Central memory CD8-positive, alpha-beta T cell (primary cell): ENCODE data around the gene NPC2.
A peak's percentile ranks its signal among the peaks of the same experiment; 100 is the strongest.

Source experiments
- ATAC-seq: fragments of 150-1000 bp; cut with Tn5 transposase; replicated peaks from 2 replicates; pipeline ENCODE4 v1.10.0; 2022; ENCODE audit warnings: mild to moderate bottlenecking, moderate FRiP score, moderate number of reproducible peaks; ENCODE audit not compliant: poor library complexity, severe bottlenecking; ENCODE audit errors: extremely low read depth
- DNase-seq, 2 donors: peaks; one replicate each; pipeline ENCODE4 v3.0.0; 2021; ENCODE audit warnings: low spot score in 2 of 2
- H3K27ac Mint-ChIP-seq: one replicate; pipeline ENCODE4 v1.8.0; 2022; ENCODE audit warnings: low read depth, mild to moderate bottlenecking, moderate library complexity, mixed read lengths
- H3K27me3 Mint-ChIP-seq: one replicate; pipeline ENCODE4 v1.8.0; 2022; ENCODE audit warnings: mixed read lengths
- H3K36me3 Mint-ChIP-seq: one replicate; pipeline ENCODE4 v1.8.0; 2022; ENCODE audit warnings: mild to moderate bottlenecking, moderate library complexity, mixed read lengths; ENCODE audit not compliant: insufficient read depth
- H3K4me1 Mint-ChIP-seq: one replicate; pipeline ENCODE4 v1.8.0; 2022; ENCODE audit warnings: mixed read lengths
- H3K4me3 Mint-ChIP-seq: one replicate; pipeline ENCODE4 v1.8.0; 2022; ENCODE audit warnings: mild to moderate bottlenecking, moderate library complexity, mixed read lengths
- H3K9me3 Mint-ChIP-seq: one replicate; pipeline ENCODE4 v1.8.0; 2022; ENCODE audit warnings: mixed read lengths

The NPC2 gene

DNA sequence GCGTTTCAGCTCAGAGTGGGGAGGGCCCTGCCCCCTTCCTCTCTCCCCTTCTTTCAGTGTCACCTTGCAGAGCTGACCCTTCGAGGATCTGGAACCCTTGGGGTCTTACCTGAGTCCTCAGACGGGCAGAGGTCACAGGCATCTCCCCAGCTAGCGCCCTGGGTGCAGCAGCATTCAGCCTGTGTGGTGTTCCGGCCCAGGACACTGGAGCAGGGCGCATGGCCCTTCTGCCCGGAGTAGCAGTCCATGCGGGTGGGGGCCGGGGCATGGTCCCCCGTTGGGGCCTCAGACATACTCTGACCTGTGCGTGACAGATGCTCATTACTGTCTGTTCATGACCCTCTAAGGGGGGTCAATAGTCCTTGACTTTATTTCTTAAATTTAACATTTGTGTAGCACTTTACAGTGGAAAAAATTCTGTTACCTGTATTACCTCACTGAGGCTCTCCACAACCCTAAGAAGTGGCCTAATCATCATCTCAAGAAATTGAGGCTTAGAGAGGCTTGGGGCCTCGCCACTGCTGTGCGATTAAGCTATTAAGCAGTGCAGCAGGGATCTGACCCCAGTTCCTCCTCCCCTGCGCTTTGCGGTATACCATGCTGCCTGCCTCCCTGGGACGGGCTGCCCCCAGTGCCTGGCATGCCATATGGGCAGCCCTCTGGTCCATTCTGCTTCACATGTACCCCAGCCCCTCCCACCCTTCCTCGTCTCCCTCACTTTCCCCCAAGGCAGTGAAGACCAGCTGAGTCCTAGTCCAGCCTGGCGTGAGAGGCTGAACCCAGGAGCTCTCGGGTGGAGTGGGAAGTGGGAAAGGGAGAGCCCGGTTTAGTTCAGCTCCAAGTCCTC is 12.0 kb upstream of the NPC2 start:
- ATAC-seq (no peak), DNase-seq (no peak)
- Mint-ChIP-seq H3K4me1 (peaks cover 6% of the 10 kb centered on the region), H3K4me3 (no peak overlapping the region), H3K9me3 (no peaks in the 10 kb centered on the region), H3K36me3 (no peaks in the 10 kb centered on the region), H3K27ac (no peak overlapping the region), H3K27me3 (peaks cover 6% of the 10 kb centered on the region)

DNA sequence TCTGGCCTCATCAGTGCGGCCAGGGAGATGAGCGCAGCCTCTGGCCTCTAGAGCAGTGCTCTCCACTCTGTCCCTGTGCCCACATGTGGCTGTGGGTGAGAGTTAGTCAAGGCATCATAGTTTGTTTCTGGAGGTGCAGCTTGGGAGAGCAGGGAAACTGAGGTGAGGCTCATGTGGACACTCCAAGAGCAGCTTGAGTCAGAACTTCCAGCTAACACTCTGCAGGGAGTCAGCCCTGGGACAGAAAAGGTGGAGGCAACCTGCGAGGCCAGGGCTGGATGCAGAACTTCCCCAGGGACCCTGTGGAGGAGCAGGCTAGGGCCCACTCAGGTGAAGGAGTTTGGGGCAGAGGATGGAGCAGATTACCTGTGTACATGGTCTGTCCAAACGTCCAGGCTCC is 11.3 kb upstream of the NPC2 start:
- H3K27ac Mint-ChIP-seq = no peak overlapping the region
- H3K4me3 Mint-ChIP-seq = no peak overlapping the region
- H3K27me3 Mint-ChIP-seq = peaks cover 2% of the 10 kb centered on the region
- peaks cover 6% of the 10 kb centered on the region for H3K4me1 Mint-ChIP-seq
- ATAC-seq = no peak
- no peaks in the 10 kb centered on the region for H3K36me3 Mint-ChIP-seq
- no peaks in the 10 kb centered on the region for H3K9me3 Mint-ChIP-seq
- DNase-seq = no peak

DNA sequence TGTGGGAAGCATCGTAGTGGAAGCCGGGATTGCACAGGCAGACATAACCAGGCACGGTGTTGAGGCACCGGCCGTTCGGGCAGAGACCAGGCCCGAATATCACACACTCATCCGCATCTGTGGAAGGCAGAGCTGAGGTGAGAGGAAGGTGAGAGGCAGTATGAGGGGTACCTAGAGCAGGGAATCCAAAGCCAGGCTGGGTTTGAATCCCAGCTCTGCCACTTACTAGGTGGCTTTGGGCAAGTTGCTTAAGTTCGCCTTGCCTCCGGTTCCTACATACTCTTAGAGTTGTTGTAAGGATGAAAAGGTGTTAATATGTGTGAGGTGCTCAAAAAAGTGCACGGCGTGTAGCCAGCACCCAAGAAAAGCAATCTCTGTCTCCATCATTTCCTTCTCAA is 10.8 kb upstream of the NPC2 start:
- no peak for DNase-seq
- Mint-ChIP-seq H3K4me1 (peaks cover 6% of the 10 kb centered on the region), H3K27ac (no peak overlapping the region), H3K4me3 (no peak overlapping the region), H3K36me3 (no peaks in the 10 kb centered on the region), H3K9me3 (no peaks in the 10 kb centered on the region), H3K27me3 (no peaks in the 10 kb centered on the region)
- no peak for ATAC-seq

DNA sequence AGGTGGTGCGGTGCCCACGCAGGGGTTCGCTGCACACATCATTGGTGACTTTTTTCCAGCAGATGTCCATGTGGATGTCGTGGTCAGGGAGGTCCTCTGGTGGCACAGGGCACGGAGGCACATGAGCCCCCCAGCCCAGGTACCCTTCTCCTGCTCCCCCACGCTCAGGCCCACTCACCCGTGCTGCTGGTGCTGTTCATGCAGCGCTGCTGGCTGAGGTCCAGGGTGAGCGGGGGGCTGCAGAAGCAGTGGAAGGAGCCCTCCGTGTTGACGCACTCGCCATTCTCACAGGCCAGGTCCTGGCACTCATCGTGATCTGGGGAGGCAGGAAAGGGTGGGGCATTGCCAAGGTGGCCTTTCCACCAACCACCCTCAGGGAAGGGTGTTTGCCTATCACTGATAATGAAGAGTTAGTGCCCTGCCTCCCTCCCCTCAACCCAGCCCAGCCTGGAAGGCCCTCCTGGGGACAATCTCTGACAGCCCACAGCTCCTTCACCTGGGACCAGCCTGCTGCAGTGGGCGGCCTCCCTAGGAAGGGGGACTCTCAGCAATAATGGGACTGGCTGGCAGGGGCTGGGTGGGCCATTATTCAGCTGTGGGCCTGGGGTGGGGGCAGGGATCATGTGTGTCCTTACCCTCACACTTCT is 10.3 kb upstream of the NPC2 start:
- no peak overlapping the region for H3K4me3 Mint-ChIP-seq
- H3K36me3 Mint-ChIP-seq = peaks cover 1% of the 10 kb centered on the region
- H3K27ac Mint-ChIP-seq = no peak overlapping the region
- ATAC-seq = no peak
- H3K9me3 Mint-ChIP-seq = no peaks in the 10 kb centered on the region
- no peaks in the 10 kb centered on the region for H3K27me3 Mint-ChIP-seq
- DNase-seq = no peak
- peaks cover 6% of the 10 kb centered on the region for H3K4me1 Mint-ChIP-seq

DNA sequence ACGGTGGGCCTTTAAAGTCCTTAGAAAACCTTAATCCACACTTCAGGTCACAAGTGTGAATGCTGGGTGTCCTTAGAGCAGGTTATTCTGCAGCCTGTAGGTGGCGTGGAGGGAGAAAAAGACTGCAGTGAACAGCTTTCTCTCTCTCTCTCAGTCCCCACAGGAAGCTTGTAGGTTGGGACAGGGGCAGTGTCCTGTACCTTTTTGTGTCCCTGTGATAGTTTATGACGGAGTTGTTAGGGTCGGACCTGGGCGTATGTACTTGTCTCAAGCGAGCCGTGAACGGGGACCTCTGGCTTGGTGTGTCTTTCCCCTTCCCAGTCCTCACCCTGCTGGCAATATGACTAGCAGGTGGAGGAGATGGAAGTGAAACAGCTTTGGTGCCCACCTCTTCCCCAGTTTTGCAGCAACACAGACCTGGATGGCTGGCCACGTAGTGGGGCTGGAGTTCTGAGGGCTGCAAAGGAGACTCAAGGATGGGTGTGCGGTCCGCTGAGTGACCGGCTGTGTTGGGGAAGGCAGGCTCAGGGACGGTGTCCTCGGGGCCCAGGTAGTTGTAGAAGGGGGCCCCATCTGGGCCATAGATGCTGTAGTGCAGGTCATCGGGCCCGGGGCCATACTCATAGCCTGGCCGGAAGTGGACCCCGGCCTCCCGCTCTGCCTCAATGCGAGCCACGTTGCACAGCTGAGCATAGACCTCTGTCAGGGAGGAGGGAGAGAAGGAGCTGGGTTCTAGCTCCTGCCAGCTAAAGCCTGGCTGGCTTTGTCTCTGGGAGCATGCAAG is 9.3 kb upstream of the NPC2 start:
- Mint-ChIP-seq H3K4me3 (no peak overlapping the region), H3K27me3 (no peaks in the 10 kb centered on the region), H3K36me3 (peaks cover 4% of the 10 kb centered on the region), H3K9me3 (no peaks in the 10 kb centered on the region), H3K4me1 (peaks cover 6% of the 10 kb centered on the region), H3K27ac (no peak overlapping the region)
- ATAC-seq (no peak), DNase-seq (no peak)

DNA sequence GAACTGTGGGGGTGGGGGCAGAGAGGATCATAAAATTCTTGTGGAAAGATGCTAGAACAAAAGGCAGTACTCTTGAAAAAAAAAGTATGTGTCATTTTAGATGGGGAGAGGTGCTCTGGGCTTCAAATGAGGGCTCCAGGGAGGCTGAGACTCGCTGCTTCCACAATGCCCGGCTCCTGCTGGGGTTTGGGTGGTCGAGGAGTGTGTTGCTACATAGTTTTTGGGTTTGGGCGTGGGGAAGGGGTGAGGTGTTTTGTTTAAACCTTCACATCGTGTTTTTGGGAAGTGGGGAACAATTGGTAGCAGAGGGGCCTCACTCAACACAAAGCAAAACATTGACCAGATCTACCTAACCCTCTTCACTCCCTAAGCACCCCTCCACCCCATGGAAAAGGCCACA is 8.6 kb upstream of the NPC2 start:
- DNase-seq = no peak
- H3K4me1 Mint-ChIP-seq = peaks cover 6% of the 10 kb centered on the region
- H3K9me3 Mint-ChIP-seq = no peaks in the 10 kb centered on the region
- H3K27ac Mint-ChIP-seq = no peak overlapping the region
- H3K36me3 Mint-ChIP-seq = peaks cover 4% of the 10 kb centered on the region
- ATAC-seq = no peak
- H3K27me3 Mint-ChIP-seq = no peaks in the 10 kb centered on the region
- no peak overlapping the region for H3K4me3 Mint-ChIP-seq

DNA sequence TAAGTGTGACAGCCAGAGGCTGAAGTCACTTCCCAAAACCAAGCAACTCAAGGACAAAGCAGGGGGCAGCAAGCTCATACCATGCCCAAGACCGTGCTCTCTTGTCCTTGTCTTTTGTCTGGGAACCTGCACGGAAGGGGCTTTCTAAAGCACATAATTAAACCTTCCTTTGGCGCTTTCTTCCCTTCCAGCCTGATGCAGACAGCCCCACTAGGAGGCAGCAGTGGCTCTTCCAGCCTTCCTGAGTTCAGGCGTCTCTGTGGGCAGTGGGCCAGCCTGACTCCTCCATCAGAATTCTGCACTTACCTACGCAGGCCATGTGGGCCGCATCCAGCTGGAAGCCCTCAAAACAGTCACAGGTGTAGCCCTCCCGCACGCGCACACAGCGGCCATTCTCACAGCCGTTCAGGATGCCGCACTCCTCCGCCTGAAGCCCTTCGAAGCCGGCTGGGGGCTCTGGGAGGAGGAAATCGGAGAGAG is 8.1 kb upstream of the NPC2 start:
- Mint-ChIP-seq H3K4me1 (peaks cover 6% of the 10 kb centered on the region), H3K27me3 (no peaks in the 10 kb centered on the region), H3K27ac (no peak overlapping the region), H3K4me3 (no peak overlapping the region), H3K36me3 (peaks cover 5% of the 10 kb centered on the region), H3K9me3 (no peaks in the 10 kb centered on the region)
- ATAC-seq = no peak
- no peak for DNase-seq

DNA sequence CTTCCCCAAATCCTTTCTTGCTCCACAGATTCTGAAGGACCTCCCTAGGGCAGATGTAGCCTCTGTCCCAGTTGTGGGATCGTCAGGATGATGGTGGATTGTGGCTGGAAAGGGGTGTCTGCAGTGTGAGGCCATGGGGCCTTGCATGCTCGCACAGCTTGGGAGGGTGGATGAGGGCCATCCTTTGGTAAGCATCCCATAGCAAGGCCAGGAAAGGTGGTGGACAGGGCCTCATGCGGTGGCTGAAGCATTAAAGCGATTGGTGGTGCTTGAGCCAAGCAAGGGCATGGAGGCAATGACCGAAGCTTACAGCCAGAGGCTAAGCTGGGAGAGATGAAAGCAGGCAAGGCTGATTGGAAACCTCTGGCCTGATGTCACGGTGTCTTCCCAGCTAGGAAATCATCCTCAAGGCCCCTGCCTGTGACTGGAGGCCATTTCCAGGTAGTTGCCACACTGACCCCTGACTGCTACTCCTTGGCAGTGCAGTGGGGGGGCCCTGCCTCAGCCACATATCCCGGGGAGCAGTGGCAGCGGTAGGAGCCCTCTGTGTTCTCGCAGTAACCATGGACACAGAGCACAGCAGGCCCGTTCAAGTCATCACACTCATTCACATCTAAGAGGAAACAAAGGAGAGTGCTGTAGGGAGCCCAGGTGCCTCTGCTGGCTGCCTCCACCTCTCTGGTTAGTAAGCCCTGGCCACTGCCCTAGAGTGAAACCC is 7.5 kb upstream of the NPC2 start:
- H3K4me3 Mint-ChIP-seq = no peak overlapping the region
- H3K4me1 Mint-ChIP-seq = peaks cover 6% of the 10 kb centered on the region
- peaks cover 5% of the 10 kb centered on the region for H3K36me3 Mint-ChIP-seq
- H3K27me3 Mint-ChIP-seq = no peaks in the 10 kb centered on the region
- DNase-seq = no peak
- no peak for ATAC-seq
- H3K9me3 Mint-ChIP-seq = no peaks in the 10 kb centered on the region
- no peak overlapping the region for H3K27ac Mint-ChIP-seq

DNA sequence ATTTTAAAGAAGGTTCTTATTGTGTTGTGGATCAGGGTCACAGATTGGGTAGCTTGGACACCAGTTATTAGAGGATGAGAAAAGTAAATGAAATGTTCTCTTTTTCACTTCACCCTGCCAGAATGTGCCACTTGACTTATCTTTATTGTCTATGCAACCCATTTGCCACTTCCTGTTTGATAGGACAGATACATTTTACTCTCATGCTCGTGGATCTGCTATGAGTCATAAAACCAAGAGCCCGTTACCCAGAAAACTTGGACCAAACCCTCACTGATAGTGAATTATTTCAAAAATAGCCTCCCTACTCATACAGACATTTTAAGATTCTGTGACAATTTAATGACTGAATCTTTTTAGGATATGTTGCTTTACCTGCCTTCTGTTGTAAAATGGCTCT is 2.3 kb upstream of the NPC2 start:
- Mint-ChIP-seq H3K4me1 (peaks cover 19% of the 10 kb centered on the region), H3K36me3 (peaks cover 10% of the 10 kb centered on the region), H3K4me3 (no peak overlapping the region), H3K27me3 (no peaks in the 10 kb centered on the region), H3K9me3 (no peaks in the 10 kb centered on the region), H3K27ac (peak overlapping the region; percentile 32)
- DNase-seq (no peak), ATAC-seq (no peak)

DNA sequence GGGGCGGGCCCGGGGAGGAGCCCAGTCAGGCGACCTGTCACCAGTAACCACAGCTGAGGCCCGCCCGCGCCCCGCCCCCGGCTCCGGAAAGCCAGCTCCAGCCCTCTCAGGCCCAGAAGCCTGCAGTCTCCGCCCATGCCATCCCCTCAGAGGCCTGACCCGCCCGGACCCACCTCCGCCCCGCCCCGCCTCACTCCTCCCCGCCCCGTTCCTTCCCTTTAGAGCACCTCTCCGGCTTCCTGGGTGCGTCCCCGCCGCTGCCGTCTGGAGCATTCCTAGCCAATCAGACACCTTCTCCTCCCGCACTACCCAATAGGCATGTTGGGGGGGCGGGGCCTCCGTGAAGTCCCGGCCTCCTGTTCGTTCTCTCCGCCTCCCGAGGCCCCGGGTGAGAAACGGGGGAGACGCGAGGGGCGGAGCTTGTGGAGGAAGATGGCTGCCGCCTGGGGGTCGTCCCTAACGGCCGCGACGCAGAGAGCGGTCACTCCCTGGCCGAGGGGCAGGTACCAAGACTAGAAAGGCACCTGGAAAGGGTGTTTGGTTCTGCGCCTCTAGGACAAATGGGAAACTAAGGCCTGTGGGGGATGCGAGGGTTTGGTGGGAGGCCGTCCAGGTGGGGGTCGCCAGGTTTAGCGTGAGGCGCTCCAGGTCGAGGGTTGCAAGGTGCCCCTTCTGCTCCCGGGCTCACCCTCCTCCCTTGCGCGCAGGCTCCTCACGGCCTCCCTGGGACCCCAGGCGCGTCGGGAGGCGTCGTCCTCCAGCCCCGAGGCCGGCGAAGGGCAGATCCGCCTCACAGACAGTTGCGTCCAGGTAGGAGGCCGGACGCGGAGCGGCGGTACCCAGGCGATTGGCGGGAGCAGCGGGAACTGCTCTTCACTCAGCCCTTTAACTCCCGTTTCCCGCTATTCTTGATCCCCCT is 497 bp upstream of the NPC2 start, which contains the start of gene ISCA2:
TSS of gene ISCA2 (plus strand) at position 423 of the 919 bp plus-strand sequence. CDS start at position 433, 10 bp downstream.
- Mint-ChIP-seq H3K4me1 (peaks cover 19% of the 10 kb centered on the region), H3K27ac (no peak within 1 kb of the TSS), H3K9me3 (no peaks in the 10 kb centered on the region), H3K36me3 (peaks cover 10% of the 10 kb centered on the region), H3K27me3 (no peaks in the 10 kb centered on the region), H3K4me3 (no peak within 1 kb of the TSS)
- DNase-seq (peak; percentile 97 to 98), ATAC-seq (peak; percentile 96)

DNA sequence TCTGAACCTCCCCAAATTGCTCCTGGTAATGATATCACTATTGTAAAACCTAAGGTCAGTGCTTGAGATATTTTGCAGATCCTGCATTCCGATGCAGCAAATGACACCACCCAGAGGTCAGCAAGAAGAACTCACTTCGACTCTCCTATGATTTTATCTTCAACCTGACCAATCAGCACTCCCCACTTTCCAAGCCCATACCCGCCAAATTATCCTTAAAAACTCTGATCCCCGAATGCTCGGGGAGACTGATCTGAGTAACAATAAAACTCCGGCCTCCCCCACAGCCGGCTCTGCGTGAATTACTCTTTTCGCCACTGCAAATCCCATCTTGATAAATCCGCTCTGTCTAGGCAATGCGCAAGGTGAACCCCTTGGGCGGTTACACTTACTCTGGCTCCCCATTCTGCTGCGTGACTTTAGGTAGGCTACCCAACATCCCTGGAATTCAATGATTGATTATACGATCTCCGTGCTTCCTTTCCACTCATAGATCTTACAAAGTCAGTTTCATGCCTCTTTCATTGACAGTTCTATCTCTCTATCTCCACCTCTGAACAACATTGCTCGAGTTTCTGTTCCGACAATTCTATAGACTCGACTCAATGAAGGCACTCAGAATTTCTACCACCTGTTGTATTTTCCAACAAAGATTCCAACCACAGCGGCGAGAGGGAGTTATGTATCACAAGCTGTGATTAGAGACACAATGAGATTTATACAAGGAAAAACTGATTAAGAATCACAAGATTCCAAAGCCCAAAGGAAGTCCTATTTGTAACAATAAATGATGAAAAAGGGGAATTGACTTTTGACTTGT is 939 bp downstream of the NPC2 start:
- DNase-seq (no peak), ATAC-seq (no peak)
- Mint-ChIP-seq H3K4me3 (no peak overlapping the region), H3K9me3 (no peaks in the 10 kb centered on the region), H3K27me3 (no peaks in the 10 kb centered on the region), H3K36me3 (peaks cover 8% of the 10 kb centered on the region), H3K4me1 (peaks cover 19% of the 10 kb centered on the region), H3K27ac (no peak overlapping the region)
